ENCODE results near the gene DBH.

The DBH gene

DNA sequence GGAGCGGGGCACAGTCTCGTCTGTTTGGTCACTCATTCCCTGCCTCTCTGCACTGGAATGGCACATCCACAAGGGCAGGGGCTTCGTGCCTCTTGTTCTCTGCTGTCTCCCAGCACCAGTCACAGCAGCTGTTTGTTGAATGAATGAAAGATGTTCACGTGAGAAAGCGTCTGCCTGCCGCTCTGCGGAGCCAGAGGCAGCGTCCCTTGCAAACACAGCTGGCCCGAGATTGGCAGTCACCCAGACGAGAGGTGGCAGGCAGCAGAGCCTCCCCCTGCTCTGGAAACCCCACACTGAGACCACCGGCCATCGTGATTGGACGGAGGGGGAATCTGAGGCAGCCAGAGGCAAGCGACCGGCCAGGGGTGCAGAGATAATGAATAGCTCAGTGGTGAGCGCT, 21.0 kb upstream of the DBH start:
- TF ChIP-seq EZH2 (IDR thresholded peaks at IDR 0.05; ENCODE audit: borderline replicate concordance, low read depth, low read length, severe bottlenecking), result no peak
- TF ChIP-seq, protein P1, sequence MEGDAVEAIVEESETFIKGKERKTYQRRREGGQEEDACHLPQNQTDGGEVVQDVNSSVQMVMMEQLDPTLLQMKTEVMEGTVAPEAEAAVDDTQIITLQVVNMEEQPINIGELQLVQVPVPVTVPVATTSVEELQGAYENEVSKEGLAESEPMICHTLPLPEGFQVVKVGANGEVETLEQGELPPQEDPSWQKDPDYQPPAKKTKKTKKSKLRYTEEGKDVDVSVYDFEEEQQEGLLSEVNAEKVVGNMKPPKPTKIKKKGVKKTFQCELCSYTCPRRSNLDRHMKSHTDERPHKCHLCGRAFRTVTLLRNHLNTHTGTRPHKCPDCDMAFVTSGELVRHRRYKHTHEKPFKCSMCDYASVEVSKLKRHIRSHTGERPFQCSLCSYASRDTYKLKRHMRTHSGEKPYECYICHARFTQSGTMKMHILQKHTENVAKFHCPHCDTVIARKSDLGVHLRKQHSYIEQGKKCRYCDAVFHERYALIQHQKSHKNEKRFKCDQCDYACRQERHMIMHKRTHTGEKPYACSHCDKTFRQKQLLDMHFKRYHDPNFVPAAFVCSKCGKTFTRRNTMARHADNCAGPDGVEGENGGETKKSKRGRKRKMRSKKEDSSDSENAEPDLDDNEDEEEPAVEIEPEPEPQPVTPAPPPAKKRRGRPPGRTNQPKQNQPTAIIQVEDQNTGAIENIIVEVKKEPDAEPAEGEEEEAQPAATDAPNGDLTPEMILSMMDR (IDR thresholded peaks at IDR 0.05; ENCODE audit: borderline replicate concordance, extremely low read depth, low read length, poor library complexity, severe bottlenecking), result no peak
- Histone ChIP-seq H3K9me3 (ENCODE audit: insufficient read depth, low read length, severe bottlenecking) (no peaks in the 10 kb centered on the region), H3K4me2 (ENCODE audit: insufficient read depth, low read length) (no peak overlapping the region), H3K4me3 (ENCODE audit: low read depth in 1 of 2, low read length in 2 of 2) (no peak overlapping the region), H2AFZ (ENCODE audit: low read depth, low read length) (no peak overlapping the region), H3K9ac (ENCODE audit: low read depth, low read length) (no peak overlapping the region), H3K36me3 (ENCODE audit: insufficient read depth, low read length) (no peaks in the 10 kb centered on the region), H4K20me1 (ENCODE audit: insufficient read depth, low read length) (no peaks in the 10 kb centered on the region), H3K27ac (ENCODE audit: low read length) (no peak overlapping the region), H3K79me2 (ENCODE audit: insufficient read depth, low read length) (no peaks in the 10 kb centered on the region), H3K4me1 (ENCODE audit: insufficient read depth, low read length) (peaks cover 12% of the 10 kb centered on the region), H3K27me3 (ENCODE audit: insufficient read depth, low read length, poor library complexity) (no peaks in the 10 kb centered on the region)
- ATAC-seq (ENCODE audit: insufficient read depth, low read depth) (no peak), DNase-seq (no peak)

DNA sequence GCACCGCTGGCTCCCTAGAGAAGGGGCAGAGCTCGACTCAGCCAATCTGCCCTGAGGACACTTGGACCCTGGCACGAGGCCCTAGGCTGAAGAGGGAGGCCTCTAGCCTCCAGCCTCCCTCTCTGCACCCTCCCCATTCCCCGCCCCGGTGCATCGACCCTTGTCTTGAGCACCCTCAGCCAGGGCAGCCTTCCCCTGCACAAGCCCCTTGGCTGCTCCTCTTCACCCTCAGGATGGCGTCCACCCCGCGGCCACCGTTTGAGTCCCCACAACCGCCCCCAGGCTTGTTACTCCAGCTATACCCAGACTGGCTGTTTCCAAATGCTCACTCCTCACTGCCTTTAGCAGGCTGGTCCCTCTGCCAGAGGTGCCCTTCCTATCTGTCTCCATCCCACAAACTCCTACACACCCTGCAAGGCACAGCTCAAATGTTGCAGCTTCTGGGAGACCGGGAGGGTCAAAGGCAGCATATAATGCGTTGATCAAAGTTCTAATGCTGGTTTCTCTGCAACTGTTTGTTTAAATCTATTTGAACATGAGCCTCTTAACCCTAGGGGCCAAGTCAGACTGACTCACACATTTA, 20.5 kb upstream of the DBH start:
- no peaks in the 10 kb centered on the region for H4K20me1 ChIP-seq (ENCODE audit: insufficient read depth, low read length)
- no peak overlapping the region for H3K4me3 ChIP-seq (ENCODE audit: low read depth in 1 of 2, low read length in 2 of 2)
- H3K27me3 ChIP-seq (ENCODE audit: insufficient read depth, low read length, poor library complexity), result no peaks in the 10 kb centered on the region
- H3K36me3 ChIP-seq (ENCODE audit: insufficient read depth, low read length), result no peaks in the 10 kb centered on the region
- no peaks in the 10 kb centered on the region for H3K79me2 ChIP-seq (ENCODE audit: insufficient read depth, low read length)
- no peak overlapping the region for H3K9ac ChIP-seq (ENCODE audit: low read depth, low read length)
- H3K4me1 ChIP-seq (ENCODE audit: insufficient read depth, low read length), result peaks cover 17% of the 10 kb centered on the region
- no peak overlapping the region for H3K4me2 ChIP-seq (ENCODE audit: insufficient read depth, low read length)
- DNase-seq (no peak), ATAC-seq (ENCODE audit: insufficient read depth, low read depth) (no peak)
- H3K27ac ChIP-seq (ENCODE audit: low read length), result no peak overlapping the region
- no peak overlapping the region for H2AFZ ChIP-seq (ENCODE audit: low read depth, low read length)
- H3K9me3 ChIP-seq (ENCODE audit: insufficient read depth, low read length, severe bottlenecking), result no peaks in the 10 kb centered on the region
- TF ChIP-seq, protein P1 (IDR thresholded peaks at IDR 0.05; ENCODE audit: borderline replicate concordance, extremely low read depth, low read length, poor library complexity, severe bottlenecking), result no peak
- no peak for TF ChIP-seq EZH2 (IDR thresholded peaks at IDR 0.05; ENCODE audit: borderline replicate concordance, low read depth, low read length, severe bottlenecking)

DNA sequence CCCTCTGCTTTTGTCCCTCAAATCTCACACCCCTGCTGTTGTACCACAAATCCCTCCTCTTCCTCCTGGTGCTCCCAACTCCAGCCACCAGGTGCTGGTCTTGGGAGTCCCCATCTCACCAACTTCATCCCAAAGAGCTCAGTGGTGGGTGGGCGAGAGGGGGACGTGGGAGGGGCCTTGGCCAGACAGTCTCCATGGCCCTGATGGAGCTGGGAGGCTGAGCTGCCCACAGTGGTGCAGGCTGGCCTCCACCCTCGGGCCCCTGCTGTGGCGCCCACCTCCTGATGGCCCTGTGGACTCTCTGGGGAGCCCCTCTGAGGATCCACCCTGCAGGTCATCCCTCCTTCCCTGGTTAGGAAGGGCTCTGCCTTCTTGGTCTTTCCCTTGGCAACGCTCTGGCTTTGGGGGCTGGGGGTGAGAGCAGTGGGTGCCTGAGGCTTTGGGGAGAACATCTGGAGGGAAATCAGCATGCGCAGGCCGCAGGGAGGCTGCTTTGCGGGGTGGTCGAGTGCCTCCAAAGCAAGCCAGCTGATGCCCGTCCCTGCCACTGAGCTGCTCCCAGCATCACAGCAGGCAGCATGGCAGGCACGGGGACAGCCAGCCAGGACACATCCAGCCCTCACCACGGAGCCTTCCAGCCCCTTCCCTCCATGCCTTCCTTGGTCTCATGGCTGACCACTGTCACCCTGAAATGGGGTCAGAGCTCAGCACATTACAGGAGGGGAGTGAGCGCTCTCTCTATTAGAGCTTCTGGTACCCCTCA, 19.3 kb upstream of the DBH start:
- no peak for TF ChIP-seq EZH2 (IDR thresholded peaks at IDR 0.05; ENCODE audit: borderline replicate concordance, low read depth, low read length, severe bottlenecking)
- TF ChIP-seq, protein P1 (IDR thresholded peaks at IDR 0.05; ENCODE audit: borderline replicate concordance, extremely low read depth, low read length, poor library complexity, severe bottlenecking), result no peak
- no peak overlapping the region for H2AFZ ChIP-seq (ENCODE audit: low read depth, low read length)
- H3K27me3 ChIP-seq (ENCODE audit: insufficient read depth, low read length, poor library complexity), result no peaks in the 10 kb centered on the region
- H4K20me1 ChIP-seq (ENCODE audit: insufficient read depth, low read length), result no peaks in the 10 kb centered on the region
- no peaks in the 10 kb centered on the region for H3K36me3 ChIP-seq (ENCODE audit: insufficient read depth, low read length)
- H3K27ac ChIP-seq (ENCODE audit: low read length), result no peak overlapping the region
- H3K9me3 ChIP-seq (ENCODE audit: insufficient read depth, low read length, severe bottlenecking), result no peaks in the 10 kb centered on the region
- ATAC-seq (ENCODE audit: insufficient read depth, low read depth) (no peak), DNase-seq (no peak)
- no peak overlapping the region for H3K9ac ChIP-seq (ENCODE audit: low read depth, low read length)
- H3K79me2 ChIP-seq (ENCODE audit: insufficient read depth, low read length), result no peaks in the 10 kb centered on the region
- no peak overlapping the region for H3K4me2 ChIP-seq (ENCODE audit: insufficient read depth, low read length)
- no peak overlapping the region for H3K4me3 ChIP-seq (ENCODE audit: low read depth in 1 of 2, low read length in 2 of 2)
- H3K4me1 ChIP-seq (ENCODE audit: insufficient read depth, low read length), result peaks cover 22% of the 10 kb centered on the region

Data from DND-41 (cell line).